Measurements from ENCODE around the gene XXYLT1. TPM values are rescaled to one million over a fixed set of nuclear protein-coding genes. Genes with fewer than 3 reads are reported as not detected.

The XXYLT1 gene
- total RNA-seq, 4 donors from 2014 or later, result 9.8 to 14.6 (median 13.9) TPM

- 99 to 100% methylated on average over 2 of the region's 2 CpGs for WGBS, 2 donors
- H3K9me3 ChIP-seq, result no peaks in the 10 kb centered on the region
- intact Hi-C loops (cut with DNase I), result no loop called here
- H3K27ac ChIP-seq, result no peak overlapping the region
- H3K4me3 ChIP-seq (replicated peaks in 1 of 3), result no peak overlapping the region
- H3K4me1 ChIP-seq, result peaks cover 6 to 19% of the 10 kb centered on the region in 2 donors
- no peak for DNase-seq
- H3K36me3 ChIP-seq, result no peaks in the 10 kb centered on the region
- H3K27me3 ChIP-seq, result no peaks in the 10 kb centered on the region
- TF ChIP-seq POLR2A (IDR thresholded peaks at IDR 0.05) (no peak), CTCF (IDR thresholded peaks at IDR 0.05) (no peak)
Measured at GRCh38 chr3:195261925-195262324, 9.0 kb downstream of the XXYLT1 start.

GRCh38 chr3:195260280-195260905, 10.6 kb downstream of the XXYLT1 start:
- H3K27ac ChIP-seq, result peak overlapping the region; percentile 47 to 75 (median 63)

GRCh38 chr3:195259475-195260279, 11.3 kb downstream of the XXYLT1 start:
- DNase-seq, result peak; percentile 84 to 86
- H3K27ac ChIP-seq, result peak overlapping the region; percentile 68 to 87 (median 72)
- no peaks in the 10 kb centered on the region for H3K36me3 ChIP-seq
- 0% methylated on average over 11 to 41 of the region's 82 CpGs for WGBS, 2 donors
- TF ChIP-seq CTCF (IDR thresholded peaks at IDR 0.05) (peak; percentile 5 to 100 (median 67)), POLR2A (IDR thresholded peaks at IDR 0.05) (peak in 1 of 2 donors; percentile 51)
- peak overlapping the region in 2 of 3 donors; percentile 27 to 57 for H3K4me3 ChIP-seq (replicated peaks in 1 of 3)
- H3K9me3 ChIP-seq, result no peaks in the 10 kb centered on the region
- intact Hi-C loops (cut with DNase I), result loop anchor here (5.0 to 10.0 kb wide), 3 partner anchors 145 to 577 kb away; no protein-coding TSS in a partner anchor
- H3K4me1 ChIP-seq, result peaks cover 6 to 19% of the 10 kb centered on the region in 2 donors
- no peaks in the 10 kb centered on the region for H3K27me3 ChIP-seq

More at GRCh38 chr3:195260280-195260905, 10.6 kb downstream of the XXYLT1 start:
- WGBS, 2 donors, result 23 to 29% methylated on average over 9 to 15 of the region's 41 CpGs
- intact Hi-C loops (cut with DNase I), result no loop called here
- Histone ChIP-seq H3K27me3 (no peaks in the 10 kb centered on the region), H3K4me1 (peaks cover 6 to 19% of the 10 kb centered on the region in 2 donors), H3K4me3 (replicated peaks in 1 of 3) (peak overlapping the region in 2 of 3 donors; percentile 57 to 73), H3K36me3 (no peaks in the 10 kb centered on the region), H3K9me3 (no peaks in the 10 kb centered on the region)
- TF ChIP-seq POLR2A (IDR thresholded peaks at IDR 0.05) (no peak), CTCF (IDR thresholded peaks at IDR 0.05) (no peak)
- peak; percentile 26 to 28 for DNase-seq

- TF ChIP-seq POLR2A (IDR thresholded peaks at IDR 0.05), result no peak
- no peak for TF ChIP-seq CTCF (IDR thresholded peaks at IDR 0.05)
- WGBS, 2 donors, result 67 to 70% methylated on average over 6 to 7 of the region's 7 CpGs
- Histone ChIP-seq H3K36me3 (no peaks in the 10 kb centered on the region), H3K27ac (peak overlapping the region; percentile 68 to 87 (median 72)), H3K4me3 (replicated peaks in 1 of 3) (peak overlapping the region in 1 of 3 donors; percentile 57), H3K27me3 (no peaks in the 10 kb centered on the region), H3K9me3 (no peaks in the 10 kb centered on the region), H3K4me1 (peaks cover 6 to 19% of the 10 kb centered on the region in 2 donors)
- no peak for DNase-seq
- intact Hi-C loops (cut with DNase I), result loop anchor here (5.0 to 10.0 kb wide), 3 partner anchors 144 to 577 kb away; no protein-coding TSS in a partner anchor
Measured at GRCh38 chr3:195259154-195259474, 11.8 kb downstream of the XXYLT1 start.
